Activated naive CD4-positive, alpha-beta T cell treated with anti-CD3 and anti-CD28 coated beads, Interleukin-2, amount 50 U/mL, for 24 hours (primary cell): ENCODE measurements around the gene TXN.
"Not testable (repeated sequence)": the region's sequence is repeated elsewhere in the genome, so short reads cannot be mapped to it uniquely, and the experiment has no call there.

Experiments used
- H3K27ac Mint-ChIP-seq: one replicate; pipeline ENCODE4 v1.8.0; 2021; ENCODE audit warnings: mild to moderate bottlenecking, mixed read lengths
- H3K27me3 Mint-ChIP-seq: one replicate; pipeline ENCODE4 v1.8.0; 2021; ENCODE audit warnings: mixed read lengths
- H3K36me3 Mint-ChIP-seq: one replicate; pipeline ENCODE4 v1.8.0; 2021; ENCODE audit warnings: mixed read lengths
- H3K4me1 Mint-ChIP-seq: one replicate; pipeline ENCODE4 v1.8.0; 2021; ENCODE audit warnings: mixed read lengths
- H3K4me3 Mint-ChIP-seq: one replicate; pipeline ENCODE4 v1.8.0; 2021; ENCODE audit warnings: mild to moderate bottlenecking, mixed read lengths
- H3K9me3 Mint-ChIP-seq: one replicate; pipeline ENCODE4 v1.8.0; 2021; ENCODE audit warnings: mixed read lengths

TXN gene

DNA sequence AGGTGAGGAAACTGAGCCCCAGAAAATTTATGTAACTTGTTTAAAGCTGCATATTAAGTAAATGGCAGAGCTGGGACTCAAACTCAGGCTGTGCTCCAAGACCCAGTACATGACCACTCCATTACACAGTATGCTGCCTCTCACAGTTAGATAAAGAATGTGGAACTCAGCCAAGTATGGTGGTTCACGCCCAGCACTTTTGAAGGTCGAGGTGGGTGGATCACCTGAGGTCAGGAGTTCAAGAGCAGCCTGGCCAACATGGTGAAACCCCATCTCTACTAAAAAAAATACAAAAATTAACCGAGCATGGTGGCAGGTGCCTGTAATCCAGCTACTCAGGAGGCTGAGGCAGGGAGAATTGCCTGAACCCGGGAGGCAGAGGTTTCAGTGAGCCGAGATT lies 50.7 kb downstream of the TXN start:
- not testable (repeated sequence) for H3K27ac Mint-ChIP-seq, H3K9me3 Mint-ChIP-seq, H3K4me3 Mint-ChIP-seq, H3K4me1 Mint-ChIP-seq, H3K27me3 Mint-ChIP-seq, H3K36me3 Mint-ChIP-seq

DNA sequence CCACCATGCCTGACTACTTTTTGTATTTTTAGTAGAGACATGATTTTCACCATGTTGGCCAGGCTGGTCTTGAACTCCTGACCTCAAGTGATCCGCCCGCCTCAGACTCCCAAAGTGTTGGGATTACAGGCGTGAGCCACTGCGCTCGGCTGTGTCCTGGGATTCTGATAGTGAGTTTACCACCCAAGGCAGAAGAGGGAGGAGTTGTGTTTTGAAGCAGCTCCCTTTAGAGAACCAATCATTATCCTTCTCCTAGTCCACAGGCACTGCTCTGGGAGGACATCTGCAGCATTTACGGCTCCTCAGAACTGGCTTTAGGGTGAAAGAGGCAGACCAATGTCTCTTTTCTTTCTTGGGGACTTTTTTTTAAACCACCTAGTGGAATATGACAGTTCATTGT lies 54.1 kb downstream of the TXN start:
- Mint-ChIP-seq H3K4me1 (no peaks in the 10 kb centered on the region), H3K27ac (no peak overlapping the region), H3K4me3 (no peak overlapping the region), H3K27me3 (peaks cover 3% of the 10 kb centered on the region), H3K9me3 (no peaks in the 10 kb centered on the region), H3K36me3 (no peaks in the 10 kb centered on the region)

DNA sequence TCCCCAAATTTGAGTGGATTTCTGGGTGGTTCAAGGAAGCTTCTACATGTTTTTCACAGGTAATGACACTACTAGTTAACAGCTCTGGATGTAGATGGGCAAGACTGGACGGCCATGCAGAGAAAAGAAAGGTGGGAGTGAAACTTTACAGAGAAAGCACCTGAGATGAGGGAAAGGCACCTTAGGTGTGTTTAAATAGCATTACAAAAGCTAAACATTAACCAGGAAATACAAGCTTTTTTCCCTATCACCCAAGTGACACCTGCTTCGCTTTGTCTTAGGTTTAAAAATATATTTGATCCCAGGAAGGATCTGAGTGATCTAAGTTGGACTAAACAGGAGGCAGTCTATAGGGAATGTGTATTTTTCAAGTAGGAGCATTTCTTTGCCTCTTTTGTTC lies 56.7 kb downstream of the TXN start:
- H3K36me3 Mint-ChIP-seq = no peaks in the 10 kb centered on the region
- H3K27ac Mint-ChIP-seq = no peak overlapping the region
- no peak overlapping the region for H3K4me3 Mint-ChIP-seq
- no peaks in the 10 kb centered on the region for H3K9me3 Mint-ChIP-seq
- no peaks in the 10 kb centered on the region for H3K4me1 Mint-ChIP-seq
- peaks cover 3% of the 10 kb centered on the region for H3K27me3 Mint-ChIP-seq

DNA sequence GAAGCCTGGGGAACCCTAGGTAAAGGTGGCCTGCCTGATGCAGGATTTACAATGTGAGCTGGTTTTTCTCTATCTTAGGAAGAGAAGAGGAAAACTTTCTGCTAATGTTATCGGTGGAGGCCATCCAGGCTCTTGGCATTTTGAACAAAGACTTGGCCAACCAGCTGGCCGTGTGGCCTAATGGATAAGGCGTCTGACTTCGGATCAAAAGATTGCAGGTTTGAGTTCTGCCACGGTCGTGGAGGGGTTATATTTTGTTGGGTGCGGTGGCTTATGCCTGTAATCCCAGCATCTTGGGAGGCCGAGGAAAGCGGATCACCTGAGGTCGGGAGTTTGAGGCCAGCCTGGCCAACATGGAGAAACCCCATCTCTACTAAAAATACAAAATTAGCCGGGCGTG lies 58.0 kb downstream of the TXN start:
- no peaks in the 10 kb centered on the region for H3K36me3 Mint-ChIP-seq
- no peaks in the 10 kb centered on the region for H3K9me3 Mint-ChIP-seq
- H3K4me1 Mint-ChIP-seq = no peaks in the 10 kb centered on the region
- H3K27ac Mint-ChIP-seq = no peak overlapping the region
- H3K4me3 Mint-ChIP-seq = no peak overlapping the region
- peaks cover 3% of the 10 kb centered on the region for H3K27me3 Mint-ChIP-seq

DNA sequence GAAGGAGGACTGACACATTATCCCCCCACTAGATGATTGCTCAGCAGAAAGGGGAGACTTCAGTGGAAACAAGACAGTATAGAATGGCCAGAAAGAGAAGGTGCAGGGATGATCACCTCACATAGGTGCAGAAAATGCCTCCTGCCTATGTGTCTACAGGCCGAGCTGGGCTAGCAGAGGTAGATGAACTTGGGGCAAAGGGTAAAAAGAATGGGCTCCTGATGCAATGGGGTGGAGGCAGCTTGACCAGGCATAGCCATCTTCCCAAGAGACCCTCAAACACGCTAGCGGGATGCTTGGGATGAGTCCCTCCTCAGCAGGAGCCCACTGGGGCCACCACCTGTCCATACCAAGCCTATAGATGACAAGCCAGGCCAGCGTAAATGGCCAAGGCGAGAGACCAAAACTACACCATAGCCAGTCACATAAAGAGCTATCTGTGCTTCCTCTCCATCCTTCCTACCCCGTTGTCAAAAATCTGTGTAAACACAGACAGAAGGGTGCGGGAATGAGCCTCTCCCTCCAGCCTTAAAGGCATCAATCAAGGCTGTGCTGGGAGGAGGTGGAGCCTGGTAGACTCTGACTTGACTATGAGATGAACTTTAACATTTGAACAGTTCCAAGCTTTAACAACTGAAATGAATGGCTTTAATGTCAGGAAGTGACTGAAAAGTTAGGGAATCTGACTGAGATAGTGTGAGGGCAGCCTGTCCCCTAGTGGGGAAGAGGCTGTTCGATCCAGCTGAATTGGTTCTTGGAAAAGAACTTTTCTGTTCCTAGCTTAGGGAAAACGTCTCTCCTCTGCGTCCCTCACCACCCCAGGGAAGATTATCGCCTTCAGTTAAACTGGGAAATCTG lies 58.7 kb downstream of the TXN start:
- no peaks in the 10 kb centered on the region for H3K36me3 Mint-ChIP-seq
- no peaks in the 10 kb centered on the region for H3K4me1 Mint-ChIP-seq
- peaks cover 2% of the 10 kb centered on the region for H3K27me3 Mint-ChIP-seq
- no peak overlapping the region for H3K27ac Mint-ChIP-seq
- H3K9me3 Mint-ChIP-seq = no peaks in the 10 kb centered on the region
- H3K4me3 Mint-ChIP-seq = no peak overlapping the region

DNA sequence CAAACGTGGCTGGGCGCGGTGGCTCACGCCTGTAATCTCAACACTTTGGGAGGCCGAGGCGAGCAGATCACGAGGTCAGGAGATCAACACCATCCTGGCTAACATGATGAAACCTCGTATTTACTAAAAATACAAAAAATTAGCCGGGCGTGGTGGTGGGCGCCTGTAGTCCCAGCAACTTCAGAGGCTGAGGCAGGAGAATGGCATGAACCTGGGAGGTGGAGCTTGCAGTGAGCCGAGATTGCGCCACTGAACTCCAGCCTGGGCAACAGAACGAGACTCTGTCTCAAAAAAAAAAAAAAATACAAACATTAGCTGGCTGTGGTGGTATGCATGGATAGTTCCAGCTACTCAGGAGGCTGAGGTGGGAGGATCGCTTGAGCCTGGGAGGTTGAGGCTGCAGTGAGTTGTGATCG lies 60.2 kb downstream of the TXN start:
- not testable (repeated sequence) for H3K27ac Mint-ChIP-seq, H3K9me3 Mint-ChIP-seq, H3K36me3 Mint-ChIP-seq, H3K4me1 Mint-ChIP-seq, H3K4me3 Mint-ChIP-seq, H3K27me3 Mint-ChIP-seq
